Measurements from ENCODE around the gene DCAF7.

DNA sequence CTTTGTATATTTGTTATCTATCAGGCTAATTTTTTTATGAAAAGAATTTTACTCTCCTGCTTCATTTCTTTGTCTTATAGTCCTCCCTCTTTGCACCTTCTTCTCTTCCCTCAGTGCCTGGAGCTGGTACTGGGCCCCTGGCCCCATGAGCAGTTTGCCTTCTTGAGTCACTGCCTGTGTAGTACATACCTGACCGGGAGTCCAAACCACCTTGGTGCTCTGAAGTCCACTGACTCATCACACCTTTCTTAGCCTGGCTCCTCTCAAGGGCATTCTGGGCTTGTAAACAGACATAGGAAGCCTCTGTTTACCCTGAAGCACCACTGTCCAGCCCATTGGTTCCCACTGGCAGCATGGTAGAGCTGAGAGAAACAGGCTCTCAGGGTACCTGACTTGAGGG is 39.4 kb downstream of the DCAF7 start:
- TF ChIP-seq, protein P1, sequence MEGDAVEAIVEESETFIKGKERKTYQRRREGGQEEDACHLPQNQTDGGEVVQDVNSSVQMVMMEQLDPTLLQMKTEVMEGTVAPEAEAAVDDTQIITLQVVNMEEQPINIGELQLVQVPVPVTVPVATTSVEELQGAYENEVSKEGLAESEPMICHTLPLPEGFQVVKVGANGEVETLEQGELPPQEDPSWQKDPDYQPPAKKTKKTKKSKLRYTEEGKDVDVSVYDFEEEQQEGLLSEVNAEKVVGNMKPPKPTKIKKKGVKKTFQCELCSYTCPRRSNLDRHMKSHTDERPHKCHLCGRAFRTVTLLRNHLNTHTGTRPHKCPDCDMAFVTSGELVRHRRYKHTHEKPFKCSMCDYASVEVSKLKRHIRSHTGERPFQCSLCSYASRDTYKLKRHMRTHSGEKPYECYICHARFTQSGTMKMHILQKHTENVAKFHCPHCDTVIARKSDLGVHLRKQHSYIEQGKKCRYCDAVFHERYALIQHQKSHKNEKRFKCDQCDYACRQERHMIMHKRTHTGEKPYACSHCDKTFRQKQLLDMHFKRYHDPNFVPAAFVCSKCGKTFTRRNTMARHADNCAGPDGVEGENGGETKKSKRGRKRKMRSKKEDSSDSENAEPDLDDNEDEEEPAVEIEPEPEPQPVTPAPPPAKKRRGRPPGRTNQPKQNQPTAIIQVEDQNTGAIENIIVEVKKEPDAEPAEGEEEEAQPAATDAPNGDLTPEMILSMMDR (IDR thresholded peaks at IDR 0.05; ENCODE audit: low read depth, low read length): no peak
- TF ChIP-seq POLR2A (IDR thresholded peaks at IDR 0.05; ENCODE audit: extremely low read depth, insufficient read length): no peak
- no peak for TF ChIP-seq MAX (IDR thresholded peaks at IDR 0.05; ENCODE audit: low read depth, low read length)
- TF ChIP-seq MYC (IDR thresholded peaks at IDR 0.05; ENCODE audit: low read depth, low read length): no peak
